Heart left ventricle (tissue), 16 donors: Measurements from ENCODE around the gene TACC2. TPM values are rescaled to one million over a fixed set of nuclear protein-coding genes. Genes with fewer than 3 reads are reported as not detected.

Experiments
- ATAC-seq, 4 donors: fragments of 200-7000 bp; cut with Tn5 transposase; one replicate each; pipeline ENCODE4 v1.9.1; 2020 to 2022; ENCODE audit warnings: moderate library complexity in 4 of 4, mild to moderate bottlenecking in 3 of 4, moderate number of reproducible peaks in 1 of 4
- DNase-seq, 5 donors: peaks; one replicate each; pipeline ENCODE4 v3.0.0-alpha.2; 2020
- H3K27ac ChIP-seq, 12 donors: fragments of 200-600 bp; sonication (generic) in 4 of 12; one replicate each; pipeline versions ENCODE4 v1.5.0 to v1.8.0; 2016 to 2022; ENCODE audit warnings: mild to moderate bottlenecking in 2 of 12
- H3K27me3 ChIP-seq, 9 donors: fragments of 200-600 bp; sonication (generic) in 2 of 9; one replicate each; pipeline versions ENCODE4 v1.5.1 to v1.8.0; 2016 to 2022; ENCODE audit warnings: mild to moderate bottlenecking in 3 of 9
- H3K36me3 ChIP-seq, 9 donors: fragments of 200-600 bp; sonication (generic) in 2 of 9; one replicate each; pipeline versions ENCODE4 v1.5.0 to v1.8.0; 2018 to 2022; ENCODE audit warnings: mild to moderate bottlenecking in 2 of 9
- H3K4me1 ChIP-seq, 12 donors: fragments of 200-600 bp; sonication (generic) in 4 of 12; one replicate each; pipeline versions ENCODE4 v1.5.0 to v1.8.0; 2016 to 2022; ENCODE audit warnings: mild to moderate bottlenecking in 3 of 12
- H3K4me3 ChIP-seq, 12 donors: fragments of 200-600 bp; sonication (generic) in 4 of 12; one replicate each; pipeline versions ENCODE4 v1.5.0 to v1.8.0; 2017 to 2022; ENCODE audit warnings: mild to moderate bottlenecking in 9 of 12, moderate library complexity in 4 of 12
- H3K9me3 ChIP-seq, 12 donors: fragments of 200-600 bp; sonication (generic) in 4 of 12; one replicate each; pipeline versions ENCODE4 v1.5.0 to v1.8.0; 2016 to 2022; ENCODE audit warnings: mild to moderate bottlenecking in 1 of 12
- POLR2A ChIP-seq, 2 donors: fragments of 450-650 bp; IDR thresholded peaks; one replicate each; pipeline ENCODE4 v1.6.1; 2017; ENCODE audit warnings: antibody characterized with exemption in 2 of 2, mild to moderate bottlenecking in 2 of 2, moderate library complexity in 2 of 2
- WGBS, 4 donors: extraction: QIAGEN DNeasy Blood & Tissue Kit in 2 of 4; methylation state at CpG; one replicate each; pipeline versions ENCODE4 v1.1.5 to v1.1.7; 2013 to 2018; 5-methylcytosine and 5-hydroxymethylcytosine counted together
- intact Hi-C, 10 donors: fragments of 100-400 bp; cut with DNase I; formaldehyde crosslinking; loops; one replicate each; pipeline versions ENCODE4 v1.11.1 to v1.14.2; 2022
- polyA plus RNA-seq, 2 donors: library from polyadenylated mRNA; stranded (reverse); fragments of 200-250 nt; gene quantifications; one replicate each; pipeline ENCODE4 v1.2.3, GENCODE V29; 2013
- total RNA-seq, 9 donors: library from RNA; depleted of rRNA in 2 of 9; stranded (reverse); fragments of >200 nt in 2 of 9; fragmentation: NEBNext Ultra II Directional in 3 of 9; extraction: Animal tissue kit (Norgen Biotek cat#: 25700) in 3 of 9; gene quantifications; one replicate each; pipeline versions ENCODE4 v1.1.0 to v1.2.4, GENCODE V29; 2016 to 2023
- TF ChIP-seq, protein P1 (sequence below), 12 donors: fragments of 200-600 bp; sonication (generic) in 4 of 12; IDR thresholded peaks; one replicate each; pipeline versions ENCODE4 v1.5.0 to v1.8.0; 2018 to 2022; ENCODE audit warnings: antibody characterized with exemption in 12 of 12, mild to moderate bottlenecking in 5 of 12
- donor health status: ischemic (EF 13 %, LVEDD 7.1; RV severe dilation, severe dysfunction).
- donor health status: healthy with polysubstance abuse.
- donor health status: DM: no; HTN: yes; CAD: no.
- donor health status: DM: no; HTN: no; CAD: no.
- donor health status: ischemic (EF 25% LVEDD 6.9; RV normal size, moderate dysfunction).
- donor health status: ischemic (EF 25% LVEDD 5.7; RV mildly dilated, moderate dysfunction).
- donor health status: healthy.
- donor health status: DM: yes; HTN: yes; CAD: no.
- donor health status: ischemic (EF 35%, LVEDD 5.7; RV mildly dilated, moderate dysfunction).
- donor health status: nonischemic (EF 11% LVEDD 7.7; RV severe dilation, severe dysfunction).
- donor health status: DM: yes; HTN: yes; CAD: no.
- donor health status: PGD.
- donor health status: ischemic (EF 29% LVEDD 5.4; RV normal size, mild dysfunction).
- donor health status: nonischemic (EF 23%, LVEDD 6.1; RV moderate dilation, normal function).

Gene TACC2
- total and polyA plus RNA-seq, 11 donors: 96.7 to 456 (median 294) TPM

DNA sequence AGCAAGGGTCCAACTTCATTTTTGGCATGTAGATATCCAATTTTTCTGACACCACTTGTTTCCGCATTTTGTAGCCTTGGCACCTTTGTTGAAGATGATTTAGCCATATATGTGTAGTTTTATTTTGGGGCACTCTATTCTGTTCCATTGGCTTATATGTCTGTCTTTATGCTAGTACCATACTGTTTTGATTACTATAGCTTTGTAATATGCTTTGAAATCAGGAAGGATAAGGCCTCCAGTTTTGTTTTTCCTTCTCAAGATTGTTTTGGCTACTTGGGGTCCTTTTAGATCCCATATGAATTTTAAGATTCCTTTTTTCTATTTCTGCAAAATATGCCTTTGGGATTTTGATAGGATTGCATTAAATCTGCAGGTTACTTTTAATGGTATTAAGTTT is 272.6 kb downstream of the TACC2 start:
- WGBS, 4 donors: 66 to 98% (median 77%) methylated on average over 1 of the region's 1 CpG
- H3K4me3 ChIP-seq: no peak overlapping the region
- DNase-seq: no peak
- no peak overlapping the region for H3K27ac ChIP-seq
- H3K4me1 ChIP-seq: peaks cover 0 to 28% (median 6%) of the 10 kb centered on the region in 12 donors
- no peaks in the 10 kb centered on the region for H3K27me3 ChIP-seq
- peaks cover 0 to 28% (median 12%) of the 10 kb centered on the region in 12 donors for H3K9me3 ChIP-seq
- TF ChIP-seq POLR2A (IDR thresholded peaks at IDR 0.05): no peak
- TF ChIP-seq, protein P1, sequence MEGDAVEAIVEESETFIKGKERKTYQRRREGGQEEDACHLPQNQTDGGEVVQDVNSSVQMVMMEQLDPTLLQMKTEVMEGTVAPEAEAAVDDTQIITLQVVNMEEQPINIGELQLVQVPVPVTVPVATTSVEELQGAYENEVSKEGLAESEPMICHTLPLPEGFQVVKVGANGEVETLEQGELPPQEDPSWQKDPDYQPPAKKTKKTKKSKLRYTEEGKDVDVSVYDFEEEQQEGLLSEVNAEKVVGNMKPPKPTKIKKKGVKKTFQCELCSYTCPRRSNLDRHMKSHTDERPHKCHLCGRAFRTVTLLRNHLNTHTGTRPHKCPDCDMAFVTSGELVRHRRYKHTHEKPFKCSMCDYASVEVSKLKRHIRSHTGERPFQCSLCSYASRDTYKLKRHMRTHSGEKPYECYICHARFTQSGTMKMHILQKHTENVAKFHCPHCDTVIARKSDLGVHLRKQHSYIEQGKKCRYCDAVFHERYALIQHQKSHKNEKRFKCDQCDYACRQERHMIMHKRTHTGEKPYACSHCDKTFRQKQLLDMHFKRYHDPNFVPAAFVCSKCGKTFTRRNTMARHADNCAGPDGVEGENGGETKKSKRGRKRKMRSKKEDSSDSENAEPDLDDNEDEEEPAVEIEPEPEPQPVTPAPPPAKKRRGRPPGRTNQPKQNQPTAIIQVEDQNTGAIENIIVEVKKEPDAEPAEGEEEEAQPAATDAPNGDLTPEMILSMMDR (IDR thresholded peaks at IDR 0.05): no peak
- intact Hi-C loops: loop anchor here in 4 of 10 donors (10.0 kb wide), 1 partner anchor 117 kb away; no protein-coding TSS in a partner anchor
- no peak for ATAC-seq
- H3K36me3 ChIP-seq: peaks cover 0 to 43% (median 6%) of the 10 kb centered on the region in 9 donors

GRCh38 chr10:122263971-122264370 is 275.0 kb downstream of the TACC2 start:
- no peak for TF ChIP-seq POLR2A (IDR thresholded peaks at IDR 0.05)
- TF ChIP-seq, protein P1 (IDR thresholded peaks at IDR 0.05): no peak
- 32 to 44% (median 36%) methylated on average over 1 of the region's 1 CpG for WGBS, 4 donors
- intact Hi-C loops: loop anchor here in 4 of 10 donors (10.0 kb wide), 1 partner anchor 119 kb away; no protein-coding TSS in a partner anchor
- ATAC-seq (no peak), DNase-seq (no peak)
- H3K36me3 ChIP-seq: peaks cover 0 to 54% (median 0%) of the 10 kb centered on the region in 9 donors
- H3K4me3 ChIP-seq: no peak overlapping the region
- peaks cover 0 to 35% (median 9%) of the 10 kb centered on the region in 12 donors for H3K4me1 ChIP-seq
- peak overlapping the region in 2 of 12 donors; percentile 6 to 34 for H3K27ac ChIP-seq
- peaks cover 0 to 28% (median 12%) of the 10 kb centered on the region in 12 donors for H3K9me3 ChIP-seq
- no peaks in the 10 kb centered on the region for H3K27me3 ChIP-seq

DNA sequence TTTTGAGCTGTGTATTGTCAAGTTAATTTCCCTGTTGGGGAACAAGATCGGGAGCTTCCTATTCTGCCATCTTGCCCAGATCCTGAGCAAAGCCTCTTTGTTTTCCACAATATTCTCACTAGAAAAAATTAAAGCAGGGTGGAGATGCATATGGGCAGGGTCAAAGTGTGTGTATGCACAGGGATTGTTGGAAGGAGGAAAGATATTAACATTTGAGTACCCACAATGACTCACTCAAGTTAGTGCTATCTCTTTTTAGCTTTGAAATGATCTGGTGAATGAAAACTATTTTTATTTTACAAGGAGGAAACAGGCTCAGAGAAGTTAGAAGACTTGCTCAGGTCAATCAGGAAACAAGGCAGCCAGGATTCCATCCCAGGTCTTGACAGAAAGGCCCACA is 275.5 kb downstream of the TACC2 start:
- Histone ChIP-seq H3K27me3 (no peaks in the 10 kb centered on the region), H3K27ac (peak overlapping the region in 2 of 12 donors; percentile 6 to 34), H3K4me1 (peaks cover 0 to 35% (median 9%) of the 10 kb centered on the region in 12 donors), H3K36me3 (peaks cover 0 to 57% (median 2%) of the 10 kb centered on the region in 9 donors), H3K4me3 (no peak overlapping the region), H3K9me3 (peaks cover 0 to 28% (median 12%) of the 10 kb centered on the region in 12 donors)
- ATAC-seq (no peak), DNase-seq (no peak)
- intact Hi-C loops: loop anchor here in 4 of 10 donors (10.0 kb wide), 1 partner anchor 120 kb away; no protein-coding TSS in a partner anchor
- 83 to 95% (median 92%) methylated on average over 1 of the region's 1 CpG for WGBS, 4 donors
- TF ChIP-seq POLR2A (IDR thresholded peaks at IDR 0.05): no peak
- TF ChIP-seq, protein P1 (IDR thresholded peaks at IDR 0.05): no peak

DNA sequence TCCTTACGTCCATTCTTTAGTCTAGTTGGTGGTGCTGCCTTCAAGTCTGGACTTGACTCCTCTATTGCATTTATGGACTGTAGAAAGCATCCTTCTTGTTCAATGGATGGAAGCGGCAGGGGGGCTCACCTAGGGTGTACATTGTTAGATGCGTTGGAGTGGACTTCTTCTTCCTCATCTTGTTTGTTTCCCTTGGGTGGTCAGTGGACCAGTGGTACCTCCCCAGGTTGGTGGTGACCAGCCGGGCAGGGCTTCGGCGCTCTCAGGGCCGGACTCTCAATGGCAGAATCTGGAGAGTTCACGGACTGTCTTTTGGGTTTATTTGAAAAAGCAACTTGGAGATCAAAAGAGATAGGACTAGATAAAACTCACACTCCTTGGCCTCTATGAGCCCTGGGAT is 276.0 kb downstream of the TACC2 start:
- TF ChIP-seq POLR2A (IDR thresholded peaks at IDR 0.05): no peak
- TF ChIP-seq, protein P1 (IDR thresholded peaks at IDR 0.05): no peak
- intact Hi-C loops: loop anchor here in 6 of 10 donors (5.0 to 10.0 kb wide), 2 partner anchors 120 to 123 kb away; no protein-coding TSS in a partner anchor

More for the DNA sequence above, 276.0 kb downstream of the TACC2 start:
- WGBS, 4 donors: 89 to 96% (median 96%) methylated on average over 8 of the region's 8 CpGs
- DNase-seq: no peak
- ATAC-seq: no peak
- Histone ChIP-seq H3K4me3 (no peak overlapping the region), H3K4me1 (peaks cover 0 to 35% (median 9%) of the 10 kb centered on the region in 12 donors), H3K27me3 (no peaks in the 10 kb centered on the region), H3K9me3 (peaks cover 0 to 28% (median 12%) of the 10 kb centered on the region in 12 donors), H3K27ac (peak overlapping the region in 3 of 12 donors; percentile 60 to 74 (median 71)), H3K36me3 (peaks cover 0 to 57% (median 7%) of the 10 kb centered on the region in 9 donors)
